ENCODE results near the gene PDZK1IP1. TPM values are rescaled to one million over a fixed set of nuclear protein-coding genes. Genes with fewer than 3 reads are reported as not detected.
"Not testable (repeated sequence)": the region's sequence is repeated elsewhere in the genome, so short reads cannot be mapped to it uniquely, and the experiment has no call there.

PDZK1IP1 gene
- total and polyA plus RNA-seq, 5 donors from 2014 or later, result 0.94 TPM; not detected in 4

GRCh38 chr1:47172782-47173181 is 17.1 kb downstream of the PDZK1IP1 start:
- Histone ChIP-seq H3K36me3 (ENCODE audit: control insufficient read depth, insufficient read depth, low read length) (no peaks in the 10 kb centered on the region), H3K27ac (ENCODE audit: insufficient read depth, low read length, poor library complexity, severe bottlenecking) (no peak overlapping the region), H3K27me3 (ENCODE audit: control insufficient read depth, insufficient read depth, low read length) (peaks cover 5% of the 10 kb centered on the region), H3K4me3 (ENCODE audit: low read depth, low read length) (no peak overlapping the region), H3K9me3 (ENCODE audit: control insufficient read depth in 2 of 2, low read length in 2 of 2) (peaks cover 0 to 5% of the 10 kb centered on the region in 2 experiments), H3K4me1 (ENCODE audit: control insufficient read depth, insufficient read depth, low read length, poor library complexity, severe bottlenecking) (no peaks in the 10 kb centered on the region)
- Mint-ChIP-seq H3K27ac (no peak overlapping the region), H3K27me3 (peaks cover 21% of the 10 kb centered on the region), H3K4me3 (no peak overlapping the region), H3K4me1 (peaks cover 0 to 5% (median 0%) of the 10 kb centered on the region in 4 donors), H3K36me3 (no peaks in the 10 kb centered on the region), H3K9me3 (peaks cover 0 to 2% (median 0%) of the 10 kb centered on the region in 7 donors)
- ATAC-seq (ENCODE audit: low read depth in 2 of 2) (no peak), DNase-seq (no peak)

GRCh38 chr1:47164552-47164951 is 25.3 kb downstream of the PDZK1IP1 start:
- Histone ChIP-seq H3K27me3 (ENCODE audit: control insufficient read depth, insufficient read depth, low read length) (peaks cover 5% of the 10 kb centered on the region), H3K9me3 (ENCODE audit: control insufficient read depth in 2 of 2, low read length in 2 of 2) (no peaks in the 10 kb centered on the region), H3K27ac (ENCODE audit: insufficient read depth, low read length, poor library complexity, severe bottlenecking) (no peak overlapping the region), H3K4me3 (ENCODE audit: low read depth, low read length) (no peak overlapping the region), H3K36me3 (ENCODE audit: control insufficient read depth, insufficient read depth, low read length) (no peaks in the 10 kb centered on the region), H3K4me1 (ENCODE audit: control insufficient read depth, insufficient read depth, low read length, poor library complexity, severe bottlenecking) (no peaks in the 10 kb centered on the region)
- DNase-seq, result no peak
- ATAC-seq (ENCODE audit: low read depth in 2 of 2), result no peak
- H3K36me3 Mint-ChIP-seq, result no peaks in the 10 kb centered on the region
- H3K27me3 Mint-ChIP-seq, result peaks cover 17% of the 10 kb centered on the region
- no peak overlapping the region for H3K27ac Mint-ChIP-seq
- peaks cover 0 to 6% (median 0%) of the 10 kb centered on the region in 7 donors for H3K9me3 Mint-ChIP-seq
- no peaks in the 10 kb centered on the region for H3K4me1 Mint-ChIP-seq
- no peak overlapping the region for H3K4me3 Mint-ChIP-seq

GRCh38 chr1:47161298-47162040 is 28.4 kb downstream of the PDZK1IP1 start:
- H3K27ac ChIP-seq (ENCODE audit: insufficient read depth, low read length, poor library complexity, severe bottlenecking), result no peak overlapping the region
- no peak overlapping the region for H3K4me3 Mint-ChIP-seq
- ATAC-seq (ENCODE audit: low read depth in 2 of 2), result no peak
- H3K36me3 ChIP-seq (ENCODE audit: control insufficient read depth, insufficient read depth, low read length), result no peaks in the 10 kb centered on the region
- H3K36me3 Mint-ChIP-seq, result no peaks in the 10 kb centered on the region
- peaks cover 0 to 6% (median 3%) of the 10 kb centered on the region in 7 donors for H3K9me3 Mint-ChIP-seq
- no peak overlapping the region for H3K4me3 ChIP-seq (ENCODE audit: low read depth, low read length)
- no peaks in the 10 kb centered on the region for H3K9me3 ChIP-seq (ENCODE audit: control insufficient read depth in 2 of 2, low read length in 2 of 2)
- H3K4me1 ChIP-seq (ENCODE audit: control insufficient read depth, insufficient read depth, low read length, poor library complexity, severe bottlenecking), result no peaks in the 10 kb centered on the region
- H3K27me3 ChIP-seq (ENCODE audit: control insufficient read depth, insufficient read depth, low read length), result peaks cover 5% of the 10 kb centered on the region
- H3K27me3 Mint-ChIP-seq, result peaks cover 17% of the 10 kb centered on the region
- no peak for DNase-seq
- H3K4me1 Mint-ChIP-seq, result no peaks in the 10 kb centered on the region
- H3K27ac Mint-ChIP-seq, result no peak overlapping the region

- no peak for DNase-seq
- H3K4me1 Mint-ChIP-seq, result no peaks in the 10 kb centered on the region
- no peaks in the 10 kb centered on the region for H3K9me3 ChIP-seq (ENCODE audit: control insufficient read depth in 2 of 2, low read length in 2 of 2)
- H3K36me3 ChIP-seq (ENCODE audit: control insufficient read depth, insufficient read depth, low read length), result no peaks in the 10 kb centered on the region
- H3K4me3 ChIP-seq (ENCODE audit: low read depth, low read length), result no peak overlapping the region
- no peak for ATAC-seq (ENCODE audit: low read depth in 2 of 2)
- peaks cover 0 to 9% (median 3%) of the 10 kb centered on the region in 7 donors for H3K9me3 Mint-ChIP-seq
- no peak overlapping the region for H3K4me3 Mint-ChIP-seq
- H3K36me3 Mint-ChIP-seq, result no peaks in the 10 kb centered on the region
- H3K4me1 ChIP-seq (ENCODE audit: control insufficient read depth, insufficient read depth, low read length, poor library complexity, severe bottlenecking), result no peaks in the 10 kb centered on the region
- no peak overlapping the region for H3K27ac ChIP-seq (ENCODE audit: insufficient read depth, low read length, poor library complexity, severe bottlenecking)
- peaks cover 5% of the 10 kb centered on the region for H3K27me3 ChIP-seq (ENCODE audit: control insufficient read depth, insufficient read depth, low read length)
- H3K27ac Mint-ChIP-seq, result no peak overlapping the region
- peaks cover 24% of the 10 kb centered on the region for H3K27me3 Mint-ChIP-seq
These were observed 29.1 kb downstream of the PDZK1IP1 start for GRCh38 chr1:47160716-47161115.

- not testable (repeated sequence) for H3K9me3 ChIP-seq (ENCODE audit: control insufficient read depth in 2 of 2, low read length in 2 of 2); H3K27ac Mint-ChIP-seq; H3K4me1 Mint-ChIP-seq; H3K36me3 ChIP-seq (ENCODE audit: control insufficient read depth, insufficient read depth, low read length); H3K27me3 ChIP-seq (ENCODE audit: control insufficient read depth, insufficient read depth, low read length); H3K4me3 Mint-ChIP-seq; H3K27ac ChIP-seq (ENCODE audit: insufficient read depth, low read length, poor library complexity, severe bottlenecking); ATAC-seq (ENCODE audit: low read depth in 2 of 2); H3K4me1 ChIP-seq (ENCODE audit: control insufficient read depth, insufficient read depth, low read length, poor library complexity, severe bottlenecking); DNase-seq; H3K4me3 ChIP-seq (ENCODE audit: low read depth, low read length); H3K36me3 Mint-ChIP-seq
- peaks cover 0 to 16% (median 5%) of the 10 kb centered on the region in 7 donors for H3K9me3 Mint-ChIP-seq
- peaks cover 28% of the 10 kb centered on the region for H3K27me3 Mint-ChIP-seq
These were observed 31.9 kb downstream of the PDZK1IP1 start for GRCh38 chr1:47157957-47158356.

- not testable (repeated sequence) for H3K4me3 Mint-ChIP-seq; ATAC-seq (ENCODE audit: low read depth in 2 of 2); H3K27me3 ChIP-seq (ENCODE audit: control insufficient read depth, insufficient read depth, low read length); H3K4me3 ChIP-seq (ENCODE audit: low read depth, low read length); H3K9me3 ChIP-seq (ENCODE audit: control insufficient read depth in 2 of 2, low read length in 2 of 2); H3K27ac Mint-ChIP-seq; H3K4me1 Mint-ChIP-seq; H3K4me1 ChIP-seq (ENCODE audit: control insufficient read depth, insufficient read depth, low read length, poor library complexity, severe bottlenecking); H3K36me3 ChIP-seq (ENCODE audit: control insufficient read depth, insufficient read depth, low read length); DNase-seq; H3K27ac ChIP-seq (ENCODE audit: insufficient read depth, low read length, poor library complexity, severe bottlenecking); H3K36me3 Mint-ChIP-seq
- H3K27me3 Mint-ChIP-seq, result peaks cover 33% of the 10 kb centered on the region
- peaks cover 0 to 16% (median 5%) of the 10 kb centered on the region in 7 donors for H3K9me3 Mint-ChIP-seq
These were observed 33.4 kb downstream of the PDZK1IP1 start for GRCh38 chr1:47156457-47156856.

- not testable (repeated sequence) for H3K36me3 Mint-ChIP-seq; H3K4me3 ChIP-seq (ENCODE audit: low read depth, low read length); H3K27ac Mint-ChIP-seq; H3K27me3 ChIP-seq (ENCODE audit: control insufficient read depth, insufficient read depth, low read length); H3K36me3 ChIP-seq (ENCODE audit: control insufficient read depth, insufficient read depth, low read length); H3K4me3 Mint-ChIP-seq; H3K4me1 ChIP-seq (ENCODE audit: control insufficient read depth, insufficient read depth, low read length, poor library complexity, severe bottlenecking); ATAC-seq (ENCODE audit: low read depth in 2 of 2); H3K9me3 ChIP-seq (ENCODE audit: control insufficient read depth in 2 of 2, low read length in 2 of 2); H3K27ac ChIP-seq (ENCODE audit: insufficient read depth, low read length, poor library complexity, severe bottlenecking); H3K4me1 Mint-ChIP-seq; H3K9me3 Mint-ChIP-seq; DNase-seq
- H3K27me3 Mint-ChIP-seq, result peaks cover 12% of the 10 kb centered on the region
These were observed 40.7 kb downstream of the PDZK1IP1 start for GRCh38 chr1:47149162-47149561.

Data from CD4-positive, CD25-positive, alpha-beta regulatory T cell (primary cell).